GM13977 (cell line): ENCODE results near the gene FBLN2.
"Not testable (repeated sequence)": the region's sequence is repeated elsewhere in the genome, so short reads cannot be mapped to it uniquely, and the experiment has no call there.

Experiments
- DNase-seq: peaks from one replicate; pipeline ENCODE4 v3.0.0; 2012; ENCODE audit warnings: low spot score
- CTCF ChIP-seq: IDR thresholded peaks from 2 replicates; pipeline ENCODE4 v1.5.1; 2012; ENCODE audit warnings: mild to moderate bottlenecking, control low read depth; ENCODE audit not compliant: insufficient read depth; ENCODE audit errors: extremely low read depth, missing control alignments
- in situ Hi-C: fragments of 300-500 bp; cut with MboI; formaldehyde crosslinking; loops from one replicate; pipeline ENCODE4 v1.12.0; 2022; ENCODE audit warnings: low sequenced_read_pairs, low pct_unique_long_range_greater_than_20kb, mixed read lengths, inconsistent platforms; ENCODE audit not compliant: unreplicated experiment

The FBLN2 gene

GRCh38 chr3:13548696-13549622 lies at the start of gene FBLN2:
TSS of gene FBLN2 (plus strand) at chr3:13549125. CDS start at chr3:13570356, 21,231 bp downstream.
- peak; percentile 58 for DNase-seq
- in situ Hi-C loops = no loop called here
- no peak for TF ChIP-seq CTCF

GRCh38 chr3:13499246-13499645 lies 49.7 kb upstream of the FBLN2 start:
- not testable (repeated sequence) for DNase-seq
- in situ Hi-C loops = loop anchor here (5.0 kb wide), 1 partner anchor 148 kb away; no protein-coding TSS in a partner anchor

- in situ Hi-C loops = no loop called here
- peak; percentile 63 for TF ChIP-seq CTCF
- peak; percentile 63 for DNase-seq
These were observed 48.6 kb upstream of the FBLN2 start for GRCh38 chr3:13500133-13500885.

- TF ChIP-seq CTCF = no peak
- DNase-seq = no peak
- in situ Hi-C loops = no loop called here
These were observed 47.9 kb upstream of the FBLN2 start for GRCh38 chr3:13501056-13501455.

GRCh38 chr3:13501521-13501920 lies 47.4 kb upstream of the FBLN2 start:
- TF ChIP-seq CTCF = no peak
- in situ Hi-C loops = no loop called here
- no peak for DNase-seq

- no peak for DNase-seq
- no peak for TF ChIP-seq CTCF
- in situ Hi-C loops = no loop called here
These were observed 46.8 kb upstream of the FBLN2 start for GRCh38 chr3:13501958-13502790.
